ENCODE data around the gene TSKU. TPM values are rescaled to one million over a fixed set of nuclear protein-coding genes. Genes with fewer than 3 reads are reported as not detected.
A peak's percentile ranks its signal among the peaks of the same experiment; 100 is the strongest.

The TSKU gene
- total RNA-seq, 1 donor from 2014 or later = 27.5 TPM

DNA sequence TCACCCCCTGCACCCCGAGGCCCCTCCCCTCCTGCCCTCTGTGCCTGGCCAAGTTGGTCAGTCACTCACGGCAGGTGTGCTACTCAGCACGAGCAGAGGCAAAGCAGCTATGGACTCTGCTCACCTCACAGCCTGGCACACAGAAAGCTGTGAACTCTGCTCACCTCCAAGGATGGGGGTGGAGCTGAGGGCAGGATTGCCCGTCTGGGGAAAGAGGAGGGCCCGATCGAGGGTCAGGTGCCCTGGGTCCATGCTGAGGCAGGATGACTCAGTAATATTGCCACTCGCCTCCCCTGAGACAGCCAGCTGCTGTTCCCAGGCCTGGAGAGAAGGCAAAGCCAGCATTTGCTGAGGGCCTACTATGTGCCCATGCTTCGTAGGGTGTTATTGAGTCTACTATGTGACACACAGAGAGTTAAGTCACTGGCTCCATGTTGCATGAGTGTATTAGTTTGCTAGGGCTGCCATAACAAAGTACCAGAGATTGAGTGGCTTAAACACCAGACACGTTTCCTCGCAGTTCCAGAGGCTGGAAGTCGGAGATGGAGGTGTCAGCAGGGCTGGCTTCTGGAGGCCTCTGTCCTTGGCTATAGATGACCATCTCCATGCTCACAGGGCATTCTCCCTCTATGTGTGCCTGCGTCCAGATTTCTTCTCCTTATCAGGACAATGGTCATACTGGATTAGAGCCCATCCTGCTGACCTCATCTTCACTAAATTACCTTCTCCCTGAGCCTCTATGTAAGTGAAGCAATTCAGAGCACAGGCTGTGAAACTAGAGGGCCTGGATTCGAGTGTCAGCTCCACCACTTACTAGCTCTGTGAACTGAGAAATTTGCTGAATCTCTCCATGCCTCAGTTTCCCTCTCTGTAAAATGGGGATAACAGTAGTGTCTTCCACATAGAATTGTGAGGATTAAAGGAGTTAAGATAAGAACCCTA, 13.2 kb upstream of the TSKU start:
- H3K4me3 Mint-ChIP-seq = no peak overlapping the region
- DNase-seq (ENCODE audit: low read depth, low spot score) = no peak
- no peak overlapping the region for H3K27ac Mint-ChIP-seq (ENCODE audit: unreplicated experiment)

GRCh38 chr11:76770642-76771445, 12.3 kb upstream of the TSKU start:
- H3K4me3 Mint-ChIP-seq = no peak overlapping the region
- peaks cover 16% of the 10 kb centered on the region for H3K4me1 Mint-ChIP-seq
- no peaks in the 10 kb centered on the region for H3K9me3 Mint-ChIP-seq
- TF ChIP-seq CTCF (conservative IDR thresholded peaks at IDR 0.05) = no peak
- no peaks in the 10 kb centered on the region for H3K27me3 Mint-ChIP-seq (ENCODE audit: low read depth)
- H3K27ac Mint-ChIP-seq (ENCODE audit: unreplicated experiment) = peak overlapping the region; percentile 50
- H3K36me3 Mint-ChIP-seq (ENCODE audit: low read depth) = no peaks in the 10 kb centered on the region
- no peak for DNase-seq (ENCODE audit: low read depth, low spot score)

More for the DNA sequence above, 13.2 kb upstream of the TSKU start:
- Mint-ChIP-seq H3K36me3 (ENCODE audit: low read depth) (no peaks in the 10 kb centered on the region), H3K9me3 (no peaks in the 10 kb centered on the region), H3K27me3 (ENCODE audit: low read depth) (no peaks in the 10 kb centered on the region), H3K4me1 (peaks cover 16% of the 10 kb centered on the region)
- no peak for TF ChIP-seq CTCF (conservative IDR thresholded peaks at IDR 0.05)

DNA sequence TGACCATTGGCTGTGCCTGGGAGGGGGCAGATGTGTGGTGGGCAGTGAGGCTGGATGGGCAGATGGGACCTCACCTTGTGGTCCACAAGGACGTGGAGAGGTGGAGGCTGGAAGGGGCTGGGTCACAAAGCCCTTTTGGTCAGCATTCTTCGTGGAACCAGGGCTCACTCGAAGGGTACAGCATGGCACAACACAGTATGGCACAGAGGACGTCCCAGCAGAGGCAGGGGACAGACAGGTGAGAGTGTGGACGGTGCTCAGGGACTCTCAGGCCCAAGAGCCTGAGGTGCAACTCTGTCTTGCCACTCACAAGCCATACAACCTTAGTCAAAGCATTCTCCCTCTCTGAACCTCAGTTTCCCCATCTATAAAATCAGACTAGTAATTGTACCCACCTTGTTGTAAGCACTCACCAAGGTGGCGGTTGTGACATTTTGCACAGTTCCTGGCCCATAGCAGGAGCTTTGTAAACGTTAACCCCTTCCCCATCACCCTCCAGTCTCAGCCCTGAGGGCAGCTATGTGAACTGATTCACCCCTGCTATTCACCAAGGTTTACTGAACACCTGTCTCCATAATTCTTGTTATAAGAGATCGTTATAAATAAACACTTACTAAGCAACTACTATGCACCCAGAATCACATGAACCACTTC, 11.6 kb upstream of the TSKU start:
- Mint-ChIP-seq H3K4me1 (peaks cover 16% of the 10 kb centered on the region), H3K4me3 (no peak overlapping the region), H3K9me3 (peaks cover 3% of the 10 kb centered on the region), H3K27me3 (ENCODE audit: low read depth) (no peaks in the 10 kb centered on the region), H3K27ac (ENCODE audit: unreplicated experiment) (peak overlapping the region; percentile 71), H3K36me3 (ENCODE audit: low read depth) (peaks cover 2% of the 10 kb centered on the region)
- no peak for TF ChIP-seq CTCF (conservative IDR thresholded peaks at IDR 0.05)
- no peak for DNase-seq (ENCODE audit: low read depth, low spot score)

GRCh38 chr11:76772100-76772782, 10.9 kb upstream of the TSKU start:
- Mint-ChIP-seq H3K27ac (ENCODE audit: unreplicated experiment) (no peak overlapping the region), H3K36me3 (ENCODE audit: low read depth) (peaks cover 9% of the 10 kb centered on the region), H3K27me3 (ENCODE audit: low read depth) (no peaks in the 10 kb centered on the region), H3K9me3 (peaks cover 9% of the 10 kb centered on the region), H3K4me1 (peaks cover 16% of the 10 kb centered on the region), H3K4me3 (no peak overlapping the region)
- no peak for TF ChIP-seq CTCF (conservative IDR thresholded peaks at IDR 0.05)
- no peak for DNase-seq (ENCODE audit: low read depth, low spot score)

DNA sequence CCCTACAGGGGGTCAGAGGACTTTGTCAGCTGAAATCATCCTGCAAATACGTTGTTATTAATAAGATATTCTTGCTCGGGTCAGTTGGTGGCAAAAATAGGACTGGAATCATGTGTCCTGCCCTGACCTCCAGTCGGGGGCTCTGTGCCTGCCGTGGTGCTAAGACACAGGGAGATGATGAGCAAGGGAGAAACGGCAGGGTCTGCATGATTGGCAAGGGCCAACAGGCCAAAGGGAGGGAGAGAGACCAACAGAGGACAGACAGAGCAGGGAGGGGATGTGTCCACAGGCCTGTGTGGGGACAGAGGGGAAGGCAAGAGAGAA, 10.4 kb upstream of the TSKU start:
- no peak for DNase-seq (ENCODE audit: low read depth, low spot score)
- H3K36me3 Mint-ChIP-seq (ENCODE audit: low read depth) = peaks cover 13% of the 10 kb centered on the region
- H3K4me1 Mint-ChIP-seq = peaks cover 16% of the 10 kb centered on the region
- no peak overlapping the region for H3K4me3 Mint-ChIP-seq
- H3K27me3 Mint-ChIP-seq (ENCODE audit: low read depth) = no peaks in the 10 kb centered on the region
- peaks cover 9% of the 10 kb centered on the region for H3K9me3 Mint-ChIP-seq
- no peak for TF ChIP-seq CTCF (conservative IDR thresholded peaks at IDR 0.05)
- H3K27ac Mint-ChIP-seq (ENCODE audit: unreplicated experiment) = peak overlapping the region; percentile 58
